ENCODE data around the gene NUDT17.
A peak's percentile ranks its signal among the peaks of the same experiment; 100 is the strongest.

NUDT17 gene

DNA sequence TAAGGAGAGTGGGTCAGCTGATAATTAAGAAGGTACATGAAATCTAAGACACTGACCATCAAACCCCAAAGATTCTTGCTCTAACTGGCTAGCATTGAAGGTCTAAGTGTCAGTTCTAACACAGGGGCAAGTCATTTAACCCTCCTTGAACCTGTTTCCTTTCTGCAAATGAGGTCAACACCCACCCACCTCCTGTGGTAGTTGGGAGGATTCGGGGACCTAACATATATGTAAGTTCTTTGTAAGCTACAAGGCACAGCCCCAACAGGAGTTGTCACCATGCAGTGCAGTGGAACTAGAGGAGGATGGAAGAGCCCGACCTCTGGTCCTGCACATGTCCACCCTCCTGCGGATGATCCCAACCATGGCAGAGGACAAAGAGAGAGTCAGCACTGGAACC, 2.4 kb downstream of the NUDT17 start:
- no peak for DNase-seq (ENCODE audit: low spot score)
- in situ Hi-C loops (cut with MboI; ENCODE audit: low pct_unique_long_range_greater_than_20kb, low sequenced_read_pairs, unreplicated experiment) = no loop called here
- TF ChIP-seq, protein P1, sequence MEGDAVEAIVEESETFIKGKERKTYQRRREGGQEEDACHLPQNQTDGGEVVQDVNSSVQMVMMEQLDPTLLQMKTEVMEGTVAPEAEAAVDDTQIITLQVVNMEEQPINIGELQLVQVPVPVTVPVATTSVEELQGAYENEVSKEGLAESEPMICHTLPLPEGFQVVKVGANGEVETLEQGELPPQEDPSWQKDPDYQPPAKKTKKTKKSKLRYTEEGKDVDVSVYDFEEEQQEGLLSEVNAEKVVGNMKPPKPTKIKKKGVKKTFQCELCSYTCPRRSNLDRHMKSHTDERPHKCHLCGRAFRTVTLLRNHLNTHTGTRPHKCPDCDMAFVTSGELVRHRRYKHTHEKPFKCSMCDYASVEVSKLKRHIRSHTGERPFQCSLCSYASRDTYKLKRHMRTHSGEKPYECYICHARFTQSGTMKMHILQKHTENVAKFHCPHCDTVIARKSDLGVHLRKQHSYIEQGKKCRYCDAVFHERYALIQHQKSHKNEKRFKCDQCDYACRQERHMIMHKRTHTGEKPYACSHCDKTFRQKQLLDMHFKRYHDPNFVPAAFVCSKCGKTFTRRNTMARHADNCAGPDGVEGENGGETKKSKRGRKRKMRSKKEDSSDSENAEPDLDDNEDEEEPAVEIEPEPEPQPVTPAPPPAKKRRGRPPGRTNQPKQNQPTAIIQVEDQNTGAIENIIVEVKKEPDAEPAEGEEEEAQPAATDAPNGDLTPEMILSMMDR (IDR thresholded peaks at IDR 0.05; ENCODE audit: extremely low read depth, insufficient read depth, missing control alignments) = no peak

- TF ChIP-seq, protein P1 (IDR thresholded peaks at IDR 0.05; ENCODE audit: extremely low read depth, insufficient read depth, missing control alignments) = peak; percentile 51
- no peak for DNase-seq (ENCODE audit: low spot score)
- in situ Hi-C loops (cut with MboI; ENCODE audit: low pct_unique_long_range_greater_than_20kb, low sequenced_read_pairs, unreplicated experiment) = no loop called here
Measured at GRCh38 chr1:145849356-145850160, 4.1 kb downstream of the NUDT17 start.

GRCh38 chr1:145855426-145855948, 10.1 kb downstream of the NUDT17 start:
- no peak for DNase-seq (ENCODE audit: low spot score)
- in situ Hi-C loops (cut with MboI; ENCODE audit: low pct_unique_long_range_greater_than_20kb, low sequenced_read_pairs, unreplicated experiment) = no loop called here
- TF ChIP-seq, protein P1 (IDR thresholded peaks at IDR 0.05; ENCODE audit: extremely low read depth, insufficient read depth, missing control alignments) = no peak

DNA sequence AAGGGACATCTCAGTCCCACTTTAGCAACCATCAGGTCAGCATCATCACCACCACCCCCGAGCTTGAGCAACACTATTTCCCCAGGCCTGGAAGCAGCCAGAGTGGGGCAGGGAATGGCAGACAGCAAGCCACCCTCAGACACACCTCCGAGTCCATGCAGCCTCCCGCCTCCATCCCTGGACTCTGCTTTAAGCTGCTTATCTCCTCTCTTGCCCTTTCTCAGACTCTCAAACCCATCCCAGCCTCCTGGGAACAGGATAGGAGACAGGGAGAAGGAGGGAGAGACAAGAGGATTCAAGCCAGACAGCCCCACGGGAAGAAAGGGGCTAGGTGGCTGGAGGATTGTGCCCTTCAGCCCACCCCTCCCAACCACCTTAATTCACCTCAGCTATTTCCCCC, 11.7 kb downstream of the NUDT17 start:
- DNase-seq (ENCODE audit: low spot score) = no peak
- TF ChIP-seq, protein P1 (IDR thresholded peaks at IDR 0.05; ENCODE audit: extremely low read depth, insufficient read depth, missing control alignments) = no peak
- in situ Hi-C loops (cut with MboI; ENCODE audit: low pct_unique_long_range_greater_than_20kb, low sequenced_read_pairs, unreplicated experiment) = no loop called here

DNA sequence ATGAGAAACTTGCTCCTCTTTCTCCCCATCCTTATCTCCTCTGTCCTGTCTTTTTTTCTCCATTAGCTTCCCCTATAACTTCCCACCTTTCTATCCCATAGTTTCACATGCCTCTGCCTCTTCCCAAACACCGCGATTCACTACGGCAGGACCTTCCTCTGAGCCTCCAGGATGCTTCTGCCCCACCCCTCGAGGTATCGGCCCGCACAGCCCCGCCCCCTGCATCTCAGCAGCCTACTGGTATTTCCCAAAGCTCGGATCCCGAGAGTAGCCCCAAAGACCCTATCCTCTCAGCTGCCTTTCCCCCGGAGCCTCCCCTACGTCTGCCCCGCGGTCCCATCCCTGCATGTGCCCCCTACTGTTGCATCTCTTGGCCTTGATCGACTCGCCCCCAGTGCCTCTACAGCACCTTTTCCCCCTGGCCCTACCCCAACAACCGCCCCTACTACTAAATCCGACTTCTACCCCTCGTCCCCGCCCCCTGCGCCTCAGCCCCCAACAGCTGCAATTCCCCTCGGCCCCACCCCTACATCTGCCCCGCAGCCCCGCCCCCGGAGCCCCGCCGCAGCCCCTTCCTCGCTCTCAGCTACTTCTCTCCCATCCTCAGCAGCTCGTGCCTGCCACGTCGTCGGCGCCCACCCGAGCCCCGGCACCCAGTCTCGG, 12.9 kb downstream of the NUDT17 start:
- peak; percentile 85 for DNase-seq (ENCODE audit: low spot score)
- TF ChIP-seq, protein P1 (IDR thresholded peaks at IDR 0.05; ENCODE audit: extremely low read depth, insufficient read depth, missing control alignments) = no peak
- in situ Hi-C loops (cut with MboI; ENCODE audit: low pct_unique_long_range_greater_than_20kb, low sequenced_read_pairs, unreplicated experiment) = no loop called here

DNA sequence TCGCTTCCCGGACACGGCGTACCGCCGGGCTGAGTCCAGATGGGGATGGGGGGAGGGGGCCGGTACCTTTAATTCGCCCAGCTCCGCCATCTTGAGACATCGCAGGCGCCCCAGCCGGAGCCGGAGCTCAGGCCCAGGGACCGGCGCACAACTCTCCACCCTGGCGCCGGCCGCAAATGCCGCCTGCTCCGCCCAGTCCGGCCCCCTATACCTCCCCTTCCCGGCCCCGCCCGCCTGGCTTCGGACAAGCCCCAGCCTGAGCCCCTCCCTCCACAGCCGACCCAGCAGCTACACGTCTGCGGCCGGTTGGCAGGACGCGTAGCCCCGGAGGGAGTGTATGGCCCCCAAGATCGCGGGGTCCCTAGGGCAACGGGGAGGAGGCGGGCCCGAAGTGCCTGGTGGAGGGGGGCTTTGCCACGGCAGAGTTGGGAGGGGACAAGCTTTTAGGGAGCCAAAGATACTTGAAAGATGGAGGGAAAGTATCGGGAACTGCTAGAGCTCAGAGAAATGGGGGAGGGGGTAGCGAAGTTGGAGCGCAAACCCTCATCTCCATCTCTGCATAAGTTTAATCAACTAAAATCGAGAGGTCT, 13.6 kb downstream of the NUDT17 start, which contains the start of gene PIAS3:
TSS of gene PIAS3 (minus strand) at position 181 of the 590 bp plus-strand sequence. CDS start at position 90, 91 bp downstream.
- in situ Hi-C loops (cut with MboI; ENCODE audit: low pct_unique_long_range_greater_than_20kb, low sequenced_read_pairs, unreplicated experiment) = no loop called here
- peak; percentile 99 for DNase-seq (ENCODE audit: low spot score)
- TF ChIP-seq, protein P1 (IDR thresholded peaks at IDR 0.05; ENCODE audit: extremely low read depth, insufficient read depth, missing control alignments) = no peak
